Keratinocyte (primary cell): ENCODE results near the gene GPC5.

Source experiments
- CTCF ChIP-seq, 3 experiments: IDR thresholded peaks in 1 of 3; conservative IDR thresholded peaks in 1 of 3; optimal IDR thresholded peaks in 1 of 3; 2 replicates in 2 of 3; 3 replicates in 1 of 3; pipeline versions ENCODE3 to v1.5.1; 2011; ENCODE audit warnings: low read length in 3 of 3, mild to moderate bottlenecking in 3 of 3, moderate library complexity in 2 of 3, control low read depth in 1 of 3, inconsistent platforms in 1 of 3; ENCODE audit not compliant: insufficient read depth in 2 of 3; ENCODE audit errors: extremely low read depth in 1 of 3
- EZH2 ChIP-seq: IDR thresholded peaks from one replicate; pipeline ENCODE4 v1.6.1; 2012; ENCODE audit warnings: inconsistent platforms, mild to moderate bottlenecking, low read length, moderate library complexity

GRCh38 chr13:91622778-91623550, 224.5 kb downstream of the GPC5 start:
- no peak for TF ChIP-seq CTCF (optimal IDR thresholded peaks at IDR 0.05 in 1 of 3, IDR thresholded peaks at IDR 0.05 in 1 of 3, conservative IDR thresholded peaks at IDR 0.05 in 1 of 3; ENCODE audit: extremely low read depth in 1 of 3, insufficient read depth in 2 of 3, low read length in 3 of 3)
- TF ChIP-seq EZH2: no peak
